Body of pancreas (tissue), 4 donors: ENCODE data around the gene MBP. TPM values are rescaled to one million over a fixed set of nuclear protein-coding genes. Genes with fewer than 3 reads are reported as not detected.
A peak's percentile ranks its signal among the peaks of the same experiment; 100 is the strongest.
"Not testable (repeated sequence)": the region's sequence is repeated elsewhere in the genome, so short reads cannot be mapped to it uniquely, and the experiment has no call there.

Experiments
- ATAC-seq: fragments of 150-250 bp; one replicate; pipeline ENCODE4 v1.9.1; 2016
- DNase-seq, 4 donors: peaks; one replicate each; pipeline ENCODE4 v3.0.0-alpha.2; 2019
- H3K27ac ChIP-seq, 4 donors: fragments of 200-600 bp; sonication (generic); 1 replicate in 3 of 4; 2 replicates in 1 of 4; pipeline versions ENCODE4 v1.5.1 to v1.6.1; 2016 to 2019; ENCODE audit warnings: mild to moderate bottlenecking in 1 of 4, mixed read lengths in 1 of 4, moderate library complexity in 1 of 4
- H3K27me3 ChIP-seq, 2 donors: fragments of 200-600 bp; sonication (generic); one replicate each; pipeline ENCODE4 v1.6.0; 2016; ENCODE audit warnings: mild to moderate bottlenecking in 1 of 2
- H3K36me3 ChIP-seq, 2 donors: fragments of 200-600 bp; sonication (generic); replicated peaks in 1 of 2; 2 replicates each; pipeline ENCODE4 v1.5.1; 2016; ENCODE audit warnings: low read depth in 2 of 2; ENCODE audit not compliant: insufficient read depth in 1 of 2
- H3K4me1 ChIP-seq: fragments of 200-600 bp; sonication (generic); one replicate; pipeline ENCODE4 v1.6.0; 2016
- H3K4me3 ChIP-seq, 2 donors: fragments of 200-600 bp; sonication (generic); 1 replicate in 1 of 2; 2 replicates in 1 of 2; pipeline ENCODE4 v1.5.1; 2016 to 2019
- H3K9me3 ChIP-seq, 3 donors: fragments of 200-600 bp; sonication (generic); 1 replicate in 2 of 3; 2 replicates in 1 of 3; pipeline ENCODE4 v1.5.1; 2016
- CTCF ChIP-seq, 7 experiments: fragments of 450-650 bp in 4 of 7; fragments of 200-600 bp in 3 of 7; sonication (generic) in 3 of 7; IDR thresholded peaks; one replicate each; pipeline ENCODE4 v1.5.1; 2016 to 2019; ENCODE audit warnings: antibody characterized with exemption in 7 of 7
- POLR2A ChIP-seq, 3 donors: fragments of 450-650 bp; IDR thresholded peaks; one replicate each; pipeline ENCODE4 v1.6.1; 2016; ENCODE audit warnings: antibody characterized with exemption in 3 of 3, mild to moderate bottlenecking in 2 of 3
- WGBS, 2 donors: methylation state at CpG; one replicate each; pipeline ENCODE4 v1.1.5; 2017; 5-methylcytosine and 5-hydroxymethylcytosine counted together
- intact Hi-C: fragments of 100-400 bp; cut with DNase I; formaldehyde crosslinking; loops from one replicate; pipeline ENCODE4 v1.15.1; 2023
- total RNA-seq, 2 donors: library from RNA; depleted of rRNA; stranded (reverse); fragments of >200 nt; gene quantifications; one replicate each; pipeline ENCODE4 v1.1.0, GENCODE V29; 2016

Gene MBP
- total RNA-seq, 2 donors from 2014 or later, result 17.4 to 24.4 TPM

GRCh38 chr18:76953156-76953555 lies 179.4 kb downstream of the MBP start:
- no peaks in the 10 kb centered on the region for H3K36me3 ChIP-seq
- TF ChIP-seq POLR2A (IDR thresholded peaks at IDR 0.05), result no peak
- ATAC-seq (peak; percentile 22), DNase-seq (peak; percentile 52 to 82 (median 64))
- no peak overlapping the region for H3K4me3 ChIP-seq
- WGBS, 2 donors, result 13 to 21% methylated on average over 6 of the region's 6 CpGs
- H3K9me3 ChIP-seq, result no peaks in the 10 kb centered on the region
- H3K27me3 ChIP-seq, result no peaks in the 10 kb centered on the region
- peak overlapping the region; percentile 48 to 69 (median 57) for H3K27ac ChIP-seq
- intact Hi-C loops, result no loop called here
- peaks cover 19% of the 10 kb centered on the region for H3K4me1 ChIP-seq

- 65 to 68% methylated on average over 4 of the region's 4 CpGs for WGBS, 2 donors
- TF ChIP-seq POLR2A (IDR thresholded peaks at IDR 0.05), result no peak
- no peak for TF ChIP-seq CTCF (IDR thresholded peaks at IDR 0.05)
- intact Hi-C loops, result no loop called here
- ATAC-seq (no peak), DNase-seq (no peak)
- Histone ChIP-seq H3K4me3 (no peak overlapping the region), H3K27me3 (no peaks in the 10 kb centered on the region), H3K27ac (peak overlapping the region; percentile 48 to 69 (median 57)), H3K9me3 (no peaks in the 10 kb centered on the region), H3K4me1 (peaks cover 19% of the 10 kb centered on the region), H3K36me3 (no peaks in the 10 kb centered on the region)
These were observed 179.8 kb downstream of the MBP start for GRCh38 chr18:76952747-76953146.

GRCh38 chr18:76951456-76952247 lies 180.9 kb downstream of the MBP start:
- Histone ChIP-seq H3K27ac (no peak overlapping the region), H3K4me3 (no peak overlapping the region), H3K4me1 (peaks cover 19% of the 10 kb centered on the region), H3K36me3 (no peaks in the 10 kb centered on the region), H3K9me3 (no peaks in the 10 kb centered on the region), H3K27me3 (no peaks in the 10 kb centered on the region)
- 86% methylated on average over 12 of the region's 12 CpGs for WGBS, 2 donors
- TF ChIP-seq POLR2A (IDR thresholded peaks at IDR 0.05) (no peak), CTCF (IDR thresholded peaks at IDR 0.05) (no peak)
- DNase-seq (no peak), ATAC-seq (no peak)
- intact Hi-C loops, result no loop called here

- Histone ChIP-seq H3K27ac (no peak overlapping the region), H3K4me1 (peaks cover 10% of the 10 kb centered on the region), H3K27me3 (no peaks in the 10 kb centered on the region), H3K36me3 (no peaks in the 10 kb centered on the region), H3K9me3 (no peaks in the 10 kb centered on the region), H3K4me3 (no peak overlapping the region)
- intact Hi-C loops, result no loop called here
- WGBS, 2 donors, result 90 to 92% methylated on average over 7 to 8 of the region's 8 CpGs
- DNase-seq (no peak), ATAC-seq (no peak)
- no peak for TF ChIP-seq POLR2A (IDR thresholded peaks at IDR 0.05)
- no peak for TF ChIP-seq CTCF (IDR thresholded peaks at IDR 0.05)
These were observed 184.2 kb downstream of the MBP start for GRCh38 chr18:76948345-76948744.

- intact Hi-C loops, ATAC-seq, H3K4me1 ChIP-seq, H3K27me3 ChIP-seq, H3K27ac ChIP-seq, H3K36me3 ChIP-seq, DNase-seq, H3K4me3 ChIP-seq, H3K9me3 ChIP-seq: not testable (repeated sequence)
- 91 to 92% methylated on average over 8 of the region's 8 CpGs for WGBS, 2 donors
These were observed 188.2 kb downstream of the MBP start for GRCh38 chr18:76944346-76944745.
